ENCODE data around the gene C19orf67. TPM values are rescaled to one million over a fixed set of nuclear protein-coding genes. Genes with fewer than 3 reads are reported as not detected.

The C19orf67 gene
- total and polyA plus RNA-seq, 2 of the 13 experiments (the other 11 are each of a cell fraction or from before 2014, with no cell fraction given), result 0.11 to 0.32 TPM

DNA sequence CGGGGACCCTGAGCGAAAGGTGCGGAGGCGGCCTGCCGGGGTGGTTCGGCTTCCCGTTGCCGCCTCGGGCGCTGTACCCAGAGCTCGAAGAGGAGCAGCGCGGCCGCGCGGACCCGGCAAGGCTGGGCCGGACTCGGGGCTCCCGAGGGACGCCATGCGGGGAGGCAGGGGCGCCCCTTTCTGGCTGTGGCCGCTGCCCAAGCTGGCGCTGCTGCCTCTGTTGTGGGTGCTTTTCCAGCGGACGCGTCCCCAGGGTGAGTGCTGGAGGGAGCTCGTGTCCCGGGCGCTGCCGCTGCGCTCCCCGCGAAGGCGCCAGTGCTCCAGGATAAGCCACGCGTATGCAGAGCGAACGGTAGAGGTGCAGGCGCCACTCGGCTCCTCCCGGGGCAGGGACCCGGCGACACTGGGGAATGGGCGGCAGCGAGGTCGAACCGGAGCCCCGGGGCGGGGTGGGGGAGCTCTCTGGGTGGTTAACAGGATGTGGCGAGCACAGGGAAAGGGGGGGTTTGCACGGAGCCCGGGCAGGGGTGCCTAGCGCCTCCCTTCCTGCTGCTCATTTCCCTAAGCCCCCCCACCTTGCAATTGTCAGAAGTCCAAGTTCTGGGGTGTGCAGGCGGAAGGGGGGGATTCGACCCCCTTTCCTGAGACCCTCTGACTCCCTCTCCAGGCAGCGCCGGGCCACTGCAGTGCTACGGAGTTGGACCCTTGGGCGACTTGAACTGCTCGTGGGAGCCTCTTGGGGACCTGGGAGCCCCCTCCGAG lies 53.7 kb downstream of the C19orf67 start, which contains the start of gene IL27RA (continued):
- TF ChIP-seq SRSF9 (IDR thresholded peaks at IDR 0.05; ENCODE audit: borderline replicate concordance, insufficient read depth, low read depth, low read length, poor library complexity, severe bottlenecking) (no peak), TMF1 (CRISPR knock-in tag; IDR thresholded peaks at IDR 0.05; ENCODE audit: low read depth) (peak; percentile 62; the same call in 1 of the 2 replicates), NR1H2 (CRISPR knock-in tag; IDR thresholded peaks at IDR 0.05; ENCODE audit: borderline replicate concordance, low read depth) (no peak; the same call in 1 of the 2 replicates), SNRNP70 (IDR thresholded peaks at IDR 0.05; ENCODE audit: low read depth, low read length) (no peak), NKX3-1 (CRISPR knock-in tag; IDR thresholded peaks at IDR 0.05) (no peak), PAX8 (CRISPR knock-in tag; IDR thresholded peaks at IDR 0.05; ENCODE audit: borderline replicate concordance) (no peak), ZNF773 (CRISPR knock-in tag; IDR thresholded peaks at IDR 0.05; ENCODE audit: borderline replicate concordance) (peak; percentile 52; the same call in 1 of the 2 replicates), ZNF234 (CRISPR knock-in tag; conservative IDR thresholded peaks at IDR 0.05) (no peak), HCFC1 (IDR thresholded peaks at IDR 0.05; ENCODE audit: low read depth, low read length) (no peak), ZNF260 (CRISPR knock-in tag; IDR thresholded peaks at IDR 0.05; ENCODE audit: borderline replicate concordance, low read depth) (no peak), ISX (CRISPR knock-in tag; conservative IDR thresholded peaks at IDR 0.05) (0 out of 2 replicates have a peak, but pooled peaks have one; percentile 42), ZBTB8A (CRISPR knock-in tag; IDR thresholded peaks at IDR 0.05; ENCODE audit: borderline replicate concordance, low read depth) (no peak), ZFAT (CRISPR knock-in tag; conservative IDR thresholded peaks at IDR 0.05) (no peak), MTA1 (CRISPR knock-in tag; IDR thresholded peaks at IDR 0.05; ENCODE audit: borderline replicate concordance) (0 out of 2 replicates have a peak, but pooled peaks have one; percentile 78), FOXA3 (CRISPR knock-in tag; IDR thresholded peaks at IDR 0.05) (no peak), GTF3A (CRISPR knock-in tag; conservative IDR thresholded peaks at IDR 0.05) (no peak), ONECUT2 (CRISPR knock-in tag; IDR thresholded peaks at IDR 0.05) (peak; percentile 25; the same call in 1 of the 2 replicates), ZNF337 (CRISPR knock-in tag; IDR thresholded peaks at IDR 0.05; ENCODE audit: borderline replicate concordance, low read depth) (no peak)
- TF ChIP-seq, protein P1, sequence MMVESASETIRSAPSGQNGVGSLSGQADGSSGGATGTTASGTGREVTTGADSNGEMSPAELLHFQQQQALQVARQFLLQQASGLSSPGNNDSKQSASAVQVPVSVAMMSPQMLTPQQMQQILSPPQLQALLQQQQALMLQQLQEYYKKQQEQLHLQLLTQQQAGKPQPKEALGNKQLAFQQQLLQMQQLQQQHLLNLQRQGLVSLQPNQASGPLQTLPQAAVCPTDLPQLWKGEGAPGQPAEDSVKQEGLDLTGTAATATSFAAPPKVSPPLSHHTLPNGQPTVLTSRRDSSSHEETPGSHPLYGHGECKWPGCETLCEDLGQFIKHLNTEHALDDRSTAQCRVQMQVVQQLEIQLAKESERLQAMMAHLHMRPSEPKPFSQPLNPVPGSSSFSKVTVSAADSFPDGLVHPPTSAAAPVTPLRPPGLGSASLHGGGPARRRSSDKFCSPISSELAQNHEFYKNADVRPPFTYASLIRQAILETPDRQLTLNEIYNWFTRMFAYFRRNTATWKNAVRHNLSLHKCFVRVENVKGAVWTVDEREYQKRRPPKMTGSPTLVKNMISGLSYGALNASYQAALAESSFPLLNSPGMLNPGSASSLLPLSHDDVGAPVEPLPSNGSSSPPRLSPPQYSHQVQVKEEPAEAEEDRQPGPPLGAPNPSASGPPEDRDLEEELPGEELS (CRISPR knock-in tag; IDR thresholded peaks at IDR 0.05), result no peak
- TF ChIP-seq, protein P2, sequence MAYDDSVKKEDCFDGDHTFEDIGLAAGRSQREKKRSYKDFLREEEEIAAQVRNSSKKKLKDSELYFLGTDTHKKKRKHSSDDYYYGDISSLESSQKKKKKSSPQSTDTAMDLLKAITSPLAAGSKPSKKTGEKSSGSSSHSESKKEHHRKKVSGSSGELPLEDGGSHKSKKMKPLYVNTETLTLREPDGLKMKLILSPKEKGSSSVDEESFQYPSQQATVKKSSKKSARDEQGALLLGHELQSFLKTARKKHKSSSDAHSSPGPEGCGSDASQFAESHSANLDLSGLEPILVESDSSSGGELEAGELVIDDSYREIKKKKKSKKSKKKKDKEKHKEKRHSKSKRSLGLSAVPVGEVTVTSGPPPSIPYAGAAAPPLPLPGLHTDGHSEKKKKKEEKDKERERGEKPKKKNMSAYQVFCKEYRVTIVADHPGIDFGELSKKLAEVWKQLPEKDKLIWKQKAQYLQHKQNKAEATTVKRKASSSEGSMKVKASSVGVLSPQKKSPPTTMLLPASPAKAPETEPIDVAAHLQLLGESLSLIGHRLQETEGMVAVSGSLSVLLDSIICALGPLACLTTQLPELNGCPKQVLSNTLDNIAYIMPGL (CRISPR knock-in tag; IDR thresholded peaks at IDR 0.05; ENCODE audit: borderline replicate concordance in 1 of 2, low read depth in 1 of 2), result peak; percentile 62 to 93
